Measurements from ENCODE around the gene AMMECR1. TPM values are rescaled to one million over a fixed set of nuclear protein-coding genes. Genes with fewer than 3 reads are reported as not detected.

Gene AMMECR1
- total RNA-seq, 2 experiments from 2014 or later: 7.8 to 7.9 TPM

- CTCF ChIA-PET: interaction anchor here (0.7 to 3.3 kb wide), 4 partner anchors 9 to 254 kb away, joined by 3 to 10 read pairs (median 10); no protein-coding TSS in a partner anchor
- H3K4me1 ChIP-seq (ENCODE audit: insufficient read depth, low read length): peaks cover 6% of the 10 kb centered on the region
- ATAC-seq (ENCODE audit: poor library complexity) (no peak), DNase-seq (peak in 1 of 14 experiments; percentile 21)
- Mint-ChIP-seq H3K27me3 (no peaks in the 10 kb centered on the region), H3K27ac (no peak overlapping the region), H3K36me3 (ENCODE audit: low read depth) (peaks cover 3% of the 10 kb centered on the region), H3K4me1 (ENCODE audit: low read depth) (peaks cover 10% of the 10 kb centered on the region), H3K4me3 (no peak overlapping the region), H3K9me3 (no peaks in the 10 kb centered on the region)
- H3K27ac ChIP-seq (ENCODE audit: low read depth in 1 of 2, low read length in 2 of 2): no peak overlapping the region
- H3K9me3 ChIP-seq (ENCODE audit: control insufficient read depth in 1 of 2, insufficient read depth in 1 of 2, low read length in 2 of 2): no peaks in the 10 kb centered on the region
- POLR2A ChIA-PET: no interaction called here
- peaks cover 2% of the 10 kb centered on the region for H3K36me3 ChIP-seq (ENCODE audit: insufficient read depth, low read length)
- H3K4me3 ChIP-seq (ENCODE audit: low read length): no peak overlapping the region
- no peak for TF ChIP-seq CTCF (IDR thresholded peaks at IDR 0.05)
- intact Hi-C loops (cut with DNase I, micrococcal nuclease): loop anchor here in 1 of 2 experiments (1.0 to 5.0 kb wide), 2 partner anchors 249 to 688 kb away; no protein-coding TSS in a partner anchor
- no peaks in the 10 kb centered on the region for H3K27me3 ChIP-seq (ENCODE audit: control insufficient read depth in 1 of 2, insufficient read depth in 2 of 2, low read length in 2 of 2)
These were observed 158.7 kb downstream of the AMMECR1 start for GRCh38 chrX:110159235-110159634.

GRCh38 chrX:110157444-110157843, 160.4 kb downstream of the AMMECR1 start:
- no peak overlapping the region for H3K4me3 Mint-ChIP-seq
- H3K27me3 Mint-ChIP-seq: no peaks in the 10 kb centered on the region
- intact Hi-C loops (cut with DNase I, micrococcal nuclease): loop anchor here in 1 of 2 experiments (5.0 kb wide), 1 partner anchor 690 kb away; no protein-coding TSS in a partner anchor
- CTCF ChIA-PET: interaction anchor here (3.3 kb wide), 1 partner anchor 11 kb away, joined by 10 read pairs; no protein-coding TSS in a partner anchor
- H3K27ac Mint-ChIP-seq: no peak overlapping the region
- no peak for ATAC-seq (ENCODE audit: poor library complexity)
- Histone ChIP-seq H3K27me3 (ENCODE audit: control insufficient read depth in 1 of 2, insufficient read depth in 2 of 2, low read length in 2 of 2) (no peaks in the 10 kb centered on the region), H3K9me3 (ENCODE audit: control insufficient read depth in 1 of 2, insufficient read depth in 1 of 2, low read length in 2 of 2) (no peaks in the 10 kb centered on the region), H3K36me3 (ENCODE audit: insufficient read depth, low read length) (peaks cover 2% of the 10 kb centered on the region), H3K4me1 (ENCODE audit: insufficient read depth, low read length) (peaks cover 6% of the 10 kb centered on the region), H3K4me3 (ENCODE audit: low read length) (no peak overlapping the region), H3K27ac (ENCODE audit: low read depth in 1 of 2, low read length in 2 of 2) (no peak overlapping the region)
- no peak for TF ChIP-seq CTCF (IDR thresholded peaks at IDR 0.05)
- no peak for DNase-seq
- POLR2A ChIA-PET: no interaction called here
- H3K4me1 Mint-ChIP-seq (ENCODE audit: low read depth): peaks cover 10% of the 10 kb centered on the region
- H3K36me3 Mint-ChIP-seq (ENCODE audit: low read depth): peaks cover 11% of the 10 kb centered on the region
- no peaks in the 10 kb centered on the region for H3K9me3 Mint-ChIP-seq

- H3K4me1 Mint-ChIP-seq (ENCODE audit: low read depth): peaks cover 10% of the 10 kb centered on the region
- Histone ChIP-seq H3K36me3 (ENCODE audit: insufficient read depth, low read length) (peaks cover 2% of the 10 kb centered on the region), H3K4me1 (ENCODE audit: insufficient read depth, low read length) (peaks cover 6% of the 10 kb centered on the region), H3K9me3 (ENCODE audit: control insufficient read depth in 1 of 2, insufficient read depth in 1 of 2, low read length in 2 of 2) (no peaks in the 10 kb centered on the region), H3K27me3 (ENCODE audit: control insufficient read depth in 1 of 2, insufficient read depth in 2 of 2, low read length in 2 of 2) (no peaks in the 10 kb centered on the region), H3K4me3 (ENCODE audit: low read length) (no peak overlapping the region), H3K27ac (ENCODE audit: low read depth in 1 of 2, low read length in 2 of 2) (no peak overlapping the region)
- no peaks in the 10 kb centered on the region for H3K9me3 Mint-ChIP-seq
- H3K36me3 Mint-ChIP-seq (ENCODE audit: low read depth): peaks cover 11% of the 10 kb centered on the region
- TF ChIP-seq CTCF (IDR thresholded peaks at IDR 0.05): peak; percentile 64
- no peak overlapping the region for H3K27ac Mint-ChIP-seq
- H3K27me3 Mint-ChIP-seq: no peaks in the 10 kb centered on the region
- intact Hi-C loops (cut with DNase I, micrococcal nuclease): loop anchor here in 1 of 2 experiments (5.0 kb wide), 1 partner anchor 691 kb away; no protein-coding TSS in a partner anchor
- no peak for ATAC-seq (ENCODE audit: poor library complexity)
- ChIA-PET POLR2A (interaction anchor here (1.4 kb wide), 1 partner anchor 247 kb away, joined by 3 read pairs; no protein-coding TSS in a partner anchor), CTCF (no interaction called here)
- DNase-seq: peak in 3 of 14 experiments; percentile 13 to 40 (median 29)
- no peak overlapping the region for H3K4me3 Mint-ChIP-seq
These were observed 161.6 kb downstream of the AMMECR1 start for GRCh38 chrX:110156167-110156754.

Measured in CD4-positive, alpha-beta T cell (primary cell).